ENCODE measurements around the gene DYNLT1. TPM values are rescaled to one million over a fixed set of nuclear protein-coding genes. Genes with fewer than 3 reads are reported as not detected.

DYNLT1 gene
- total RNA-seq, 1 experiment from 2014 or later = 105 TPM

GRCh38 chr6:158620963-158621693 lies 23.4 kb downstream of the DYNLT1 start:
- Mint-ChIP-seq H3K4me3 (no peak overlapping the region), H3K27ac (peak overlapping the region in 2 of 3 experiments; percentile 19 to 40; a peak in 2 of 7 replicates), H3K4me1 (no peaks in the 10 kb centered on the region; a peak in 2 of 4 replicates), H3K9me3 (no peaks in the 10 kb centered on the region), H3K27me3 (ENCODE audit: low read depth) (no peaks in the 10 kb centered on the region), H3K36me3 (ENCODE audit: insufficient read depth in 1 of 3, low read depth in 3 of 3) (peaks cover 16 to 72% (median 57%) of the 10 kb centered on the region in 3 experiments; a peak in 6 of 7 replicates)
- Histone ChIP-seq H4K8ac (replicated peaks; ENCODE audit: insufficient read length, low read depth, low read length) (no peak overlapping the region), H3T11ph (ENCODE audit: low read length) (no peak overlapping the region), H3K18ac (ENCODE audit: insufficient read length, low read depth, low read length) (no peak overlapping the region), H3K23me2 (ENCODE audit: insufficient read length, low read depth, low read length, poor library complexity, severe bottlenecking) (no peaks in the 10 kb centered on the region), H2BK120ac (ENCODE audit: low read depth, low read length, poor library complexity, severe bottlenecking) (no peak overlapping the region), H2BK12ac (ENCODE audit: insufficient read length, low read depth, low read length) (no peak overlapping the region), H4K20me1 (ENCODE audit: control insufficient read depth, insufficient read depth, insufficient read length) (no peaks in the 10 kb centered on the region), H2BK5ac (ENCODE audit: insufficient read length, low read length) (no peak overlapping the region), H2BK20ac (ENCODE audit: low read depth, low read length, poor library complexity, severe bottlenecking) (no peak overlapping the region), H2AFZ (ENCODE audit: low read length) (no peak overlapping the region), H3K9ac (ENCODE audit: extremely low read depth, insufficient read length, low read length) (no peak overlapping the region), H3K14ac (ENCODE audit: insufficient read depth, low read length) (no peak overlapping the region), H3K4me2 (ENCODE audit: insufficient read depth, insufficient read length, low read length) (no peak overlapping the region), H3K56ac (ENCODE audit: insufficient read length, low read depth, low read length) (no peak overlapping the region), H3K27ac (ENCODE audit: insufficient read length, low read depth, low read length) (no peak overlapping the region), H3K79me2 (ENCODE audit: insufficient read depth, low read length) (no peaks in the 10 kb centered on the region), H4K91ac (ENCODE audit: insufficient read length, low read depth, low read length) (no peak overlapping the region), H3K79me1 (ENCODE audit: insufficient read depth, low read depth, low read length, poor library complexity, severe bottlenecking) (no peaks in the 10 kb centered on the region), H3K23ac (ENCODE audit: insufficient read length, low read depth, low read length) (no peak overlapping the region), H2AK5ac (ENCODE audit: insufficient read length, low read length) (no peak overlapping the region), H3K4ac (ENCODE audit: low read depth, low read length) (no peak overlapping the region), H2BK15ac (ENCODE audit: low read depth, low read length) (no peak overlapping the region), H4K5ac (ENCODE audit: insufficient read length, low read depth, low read length) (no peak overlapping the region), H3K27me3 (ENCODE audit: insufficient read depth, low read length) (no peaks in the 10 kb centered on the region), H3K9me3 (ENCODE audit: control insufficient read depth, low read depth, low read length) (no peaks in the 10 kb centered on the region), H3K4me1 (ENCODE audit: insufficient read depth, low read length) (no peaks in the 10 kb centered on the region)
- no CpG with 5 or more reads among the region's 13 CpGs for WGBS (ENCODE audit: extremely low coverage, insufficient read length, low lambda C conversion rate)
- no peak for DNase-seq
- TF ChIP-seq CTCF (conservative IDR thresholded peaks at IDR 0.05) = no peak
